ENCODE results near the gene ING4. TPM values are rescaled to one million over a fixed set of nuclear protein-coding genes. Genes with fewer than 3 reads are reported as not detected.

The ING4 gene
- total and polyA plus RNA-seq, 2 of the 13 experiments (the other 11 are each of a cell fraction or from before 2014, with no cell fraction given), result 14.4 to 32.4 TPM

- TF ChIP-seq, protein P1, sequence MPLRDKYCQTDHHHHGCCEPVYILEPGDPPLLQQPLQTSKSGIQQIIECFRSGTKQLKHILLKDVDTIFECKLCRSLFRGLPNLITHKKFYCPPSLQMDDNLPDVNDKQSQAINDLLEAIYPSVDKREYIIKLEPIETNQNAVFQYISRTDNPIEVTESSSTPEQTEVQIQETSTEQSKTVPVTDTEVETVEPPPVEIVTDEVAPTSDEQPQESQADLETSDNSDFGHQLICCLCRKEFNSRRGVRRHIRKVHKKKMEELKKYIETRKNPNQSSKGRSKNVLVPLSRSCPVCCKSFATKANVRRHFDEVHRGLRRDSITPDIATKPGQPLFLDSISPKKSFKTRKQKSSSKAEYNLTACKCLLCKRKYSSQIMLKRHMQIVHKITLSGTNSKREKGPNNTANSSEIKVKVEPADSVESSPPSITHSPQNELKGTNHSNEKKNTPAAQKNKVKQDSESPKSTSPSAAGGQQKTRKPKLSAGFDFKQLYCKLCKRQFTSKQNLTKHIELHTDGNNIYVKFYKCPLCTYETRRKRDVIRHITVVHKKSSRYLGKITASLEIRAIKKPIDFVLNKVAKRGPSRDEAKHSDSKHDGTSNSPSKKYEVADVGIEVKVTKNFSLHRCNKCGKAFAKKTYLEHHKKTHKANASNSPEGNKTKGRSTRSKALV (CRISPR knock-in tag; IDR thresholded peaks at IDR 0.05), result 0 out of 2 replicates have a peak, but pooled peaks have one; percentile 23
- TF ChIP-seq JUNB (CRISPR knock-in tag; IDR thresholded peaks at IDR 0.05; ENCODE audit: borderline replicate concordance), result no peak
- TF ChIP-seq ZEB1 (IDR thresholded peaks at IDR 0.05; ENCODE audit: insufficient replicate concordance, low read depth), result peak; percentile 52
- TF ChIP-seq ZNF619 (CRISPR knock-in tag; IDR thresholded peaks at IDR 0.05), result no peak
- TF ChIP-seq ZNF501 (CRISPR knock-in tag; IDR thresholded peaks at IDR 0.05), result peak; percentile 78; the same call in 1 of the 2 replicates
- TF ChIP-seq MTA1 (CRISPR knock-in tag; IDR thresholded peaks at IDR 0.05; ENCODE audit: borderline replicate concordance), result peak; percentile 29; the same call in 1 of the 2 replicates
- TF ChIP-seq ZNF563 (CRISPR knock-in tag; IDR thresholded peaks at IDR 0.05), result no peak
- TF ChIP-seq, protein P2, sequence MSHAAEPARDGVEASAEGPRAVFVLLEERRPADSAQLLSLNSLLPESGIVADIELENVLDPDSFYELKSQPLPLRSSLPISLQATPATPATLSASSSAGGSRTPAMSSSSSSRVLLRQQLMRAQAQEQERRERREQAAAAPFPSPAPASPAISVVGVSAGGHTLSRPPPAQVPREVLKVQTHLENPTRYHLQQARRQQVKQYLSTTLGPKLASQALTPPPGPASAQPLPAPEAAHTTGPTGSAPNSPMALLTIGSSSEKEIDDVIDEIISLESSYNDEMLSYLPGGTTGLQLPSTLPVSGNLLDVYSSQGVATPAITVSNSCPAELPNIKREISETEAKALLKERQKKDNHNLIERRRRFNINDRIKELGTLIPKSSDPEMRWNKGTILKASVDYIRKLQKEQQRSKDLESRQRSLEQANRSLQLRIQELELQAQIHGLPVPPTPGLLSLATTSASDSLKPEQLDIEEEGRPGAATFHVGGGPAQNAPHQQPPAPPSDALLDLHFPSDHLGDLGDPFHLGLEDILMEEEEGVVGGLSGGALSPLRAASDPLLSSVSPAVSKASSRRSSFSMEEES (CRISPR knock-in tag; IDR thresholded peaks at IDR 0.05), result no peak
- TF ChIP-seq, protein P3, sequence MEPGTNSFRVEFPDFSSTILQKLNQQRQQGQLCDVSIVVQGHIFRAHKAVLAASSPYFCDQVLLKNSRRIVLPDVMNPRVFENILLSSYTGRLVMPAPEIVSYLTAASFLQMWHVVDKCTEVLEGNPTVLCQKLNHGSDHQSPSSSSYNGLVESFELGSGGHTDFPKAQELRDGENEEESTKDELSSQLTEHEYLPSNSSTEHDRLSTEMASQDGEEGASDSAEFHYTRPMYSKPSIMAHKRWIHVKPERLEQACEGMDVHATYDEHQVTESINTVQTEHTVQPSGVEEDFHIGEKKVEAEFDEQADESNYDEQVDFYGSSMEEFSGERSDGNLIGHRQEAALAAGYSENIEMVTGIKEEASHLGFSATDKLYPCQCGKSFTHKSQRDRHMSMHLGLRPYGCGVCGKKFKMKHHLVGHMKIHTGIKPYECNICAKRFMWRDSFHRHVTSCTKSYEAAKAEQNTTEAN (CRISPR knock-in tag; conservative IDR thresholded peaks at IDR 0.05), result no peak
- TF ChIP-seq, protein P4, sequence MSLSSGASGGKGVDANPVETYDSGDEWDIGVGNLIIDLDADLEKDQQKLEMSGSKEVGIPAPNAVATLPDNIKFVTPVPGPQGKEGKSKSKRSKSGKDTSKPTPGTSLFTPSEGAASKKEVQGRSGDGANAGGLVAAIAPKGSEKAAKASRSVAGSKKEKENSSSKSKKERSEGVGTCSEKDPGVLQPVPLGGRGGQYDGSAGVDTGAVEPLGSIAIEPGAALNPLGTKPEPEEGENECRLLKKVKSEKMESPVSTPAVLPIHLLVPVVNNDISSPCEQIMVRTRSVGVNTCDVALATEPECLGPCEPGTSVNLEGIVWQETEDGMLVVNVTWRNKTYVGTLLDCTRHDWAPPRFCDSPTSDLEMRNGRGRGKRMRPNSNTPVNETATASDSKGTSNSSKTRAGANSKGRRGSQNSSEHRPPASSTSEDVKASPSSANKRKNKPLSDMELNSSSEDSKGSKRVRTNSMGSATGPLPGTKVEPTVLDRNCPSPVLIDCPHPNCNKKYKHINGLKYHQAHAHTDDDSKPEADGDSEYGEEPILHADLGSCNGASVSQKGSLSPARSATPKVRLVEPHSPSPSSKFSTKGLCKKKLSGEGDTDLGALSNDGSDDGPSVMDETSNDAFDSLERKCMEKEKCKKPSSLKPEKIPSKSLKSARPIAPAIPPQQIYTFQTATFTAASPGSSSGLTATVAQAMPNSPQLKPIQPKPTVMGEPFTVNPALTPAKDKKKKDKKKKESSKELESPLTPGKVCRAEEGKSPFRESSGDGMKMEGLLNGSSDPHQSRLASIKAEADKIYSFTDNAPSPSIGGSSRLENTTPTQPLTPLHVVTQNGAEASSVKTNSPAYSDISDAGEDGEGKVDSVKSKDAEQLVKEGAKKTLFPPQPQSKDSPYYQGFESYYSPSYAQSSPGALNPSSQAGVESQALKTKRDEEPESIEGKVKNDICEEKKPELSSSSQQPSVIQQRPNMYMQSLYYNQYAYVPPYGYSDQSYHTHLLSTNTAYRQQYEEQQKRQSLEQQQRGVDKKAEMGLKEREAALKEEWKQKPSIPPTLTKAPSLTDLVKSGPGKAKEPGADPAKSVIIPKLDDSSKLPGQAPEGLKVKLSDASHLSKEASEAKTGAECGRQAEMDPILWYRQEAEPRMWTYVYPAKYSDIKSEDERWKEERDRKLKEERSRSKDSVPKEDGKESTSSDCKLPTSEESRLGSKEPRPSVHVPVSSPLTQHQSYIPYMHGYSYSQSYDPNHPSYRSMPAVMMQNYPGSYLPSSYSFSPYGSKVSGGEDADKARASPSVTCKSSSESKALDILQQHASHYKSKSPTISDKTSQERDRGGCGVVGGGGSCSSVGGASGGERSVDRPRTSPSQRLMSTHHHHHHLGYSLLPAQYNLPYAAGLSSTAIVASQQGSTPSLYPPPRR (CRISPR knock-in tag; IDR thresholded peaks at IDR 0.05; ENCODE audit: borderline replicate concordance), result no peak; the same call in 1 of the 2 replicates
- TF ChIP-seq NFKBIZ (CRISPR knock-in tag; IDR thresholded peaks at IDR 0.05), result peak; percentile 12; the same call in 1 of the 2 replicates
- TF ChIP-seq KDM5B (CRISPR knock-in tag; IDR thresholded peaks at IDR 0.05; ENCODE audit: borderline replicate concordance), result peak; percentile 63; the same call in 1 of the 2 replicates
- no peak for TF ChIP-seq ZNF660 (CRISPR knock-in tag; IDR thresholded peaks at IDR 0.05; ENCODE audit: borderline replicate concordance, low read depth)
- no peak for TF ChIP-seq SMARCC2 (IDR thresholded peaks at IDR 0.05)
- peak; percentile 45; the same call in 1 of the 2 replicates for TF ChIP-seq ZFX (CRISPR knock-in tag; IDR thresholded peaks at IDR 0.05; ENCODE audit: low read depth)
- TF ChIP-seq SALL2 (CRISPR knock-in tag; IDR thresholded peaks at IDR 0.05), result no peak; the same call in none of the 2 replicates
- peak; percentile 96 for TF ChIP-seq ASH2L (IDR thresholded peaks at IDR 0.05; ENCODE audit: insufficient read length, low read depth, low read length)
- peak; percentile 52; the same call in 1 of the 2 replicates for TF ChIP-seq ZNF451 (CRISPR knock-in tag; IDR thresholded peaks at IDR 0.05)
Measured at GRCh38 chr12:6688999-6689882, 26.3 kb upstream of the ING4 start, which contains the start of gene ZNF384 (continued).
